Ramos (cell line): ENCODE data around the gene STX18.
"Not testable (repeated sequence)": the region's sequence is repeated elsewhere in the genome, so short reads cannot be mapped to it uniquely, and the experiment has no call there.

Source experiments
- in situ Hi-C: fragments of 300-500 bp; cut with MboI; formaldehyde crosslinking; loops from one replicate; pipeline ENCODE4 v1.14.3; 2022; ENCODE audit warnings: low sequenced_read_pairs; ENCODE audit not compliant: unreplicated experiment

STX18 gene

GRCh38 chr4:4541661-4542570 is at the start of gene STX18:
TSS of gene STX18 (minus strand) at chr4:4542048. CDS start at chr4:4541964, 84 bp downstream.
- in situ Hi-C loops: no loop called here

- in situ Hi-C loops: no loop called here
Measured at GRCh38 chr4:4591071-4591470, 49.2 kb upstream of the STX18 start.

- in situ Hi-C loops: no loop called here
Measured at GRCh38 chr4:4590546-4590945, 48.7 kb upstream of the STX18 start.

- in situ Hi-C loops: no loop called here
Measured at GRCh38 chr4:4585012-4585670, 43.3 kb upstream of the STX18 start.

- in situ Hi-C loops: no loop called here
Measured at GRCh38 chr4:4583606-4584005, 41.8 kb upstream of the STX18 start.

- in situ Hi-C loops: no loop called here
Measured at GRCh38 chr4:4582653-4583052, 40.8 kb upstream of the STX18 start.

GRCh38 chr4:4580494-4580893 is 38.6 kb upstream of the STX18 start:
- in situ Hi-C loops: no loop called here

- in situ Hi-C loops: no loop called here
Measured at GRCh38 chr4:4578981-4579380, 37.1 kb upstream of the STX18 start.

- in situ Hi-C loops: no loop called here
Measured at GRCh38 chr4:4577359-4577875, 35.6 kb upstream of the STX18 start.

GRCh38 chr4:4575284-4576211 is 33.7 kb upstream of the STX18 start:
- in situ Hi-C loops: no loop called here

GRCh38 chr4:4574792-4575191 is 32.9 kb upstream of the STX18 start:
- in situ Hi-C loops: no loop called here

- in situ Hi-C loops: no loop called here
Measured at GRCh38 chr4:4574052-4574451, 32.2 kb upstream of the STX18 start.

GRCh38 chr4:4572821-4573220 is 31.0 kb upstream of the STX18 start:
- in situ Hi-C loops: no loop called here

GRCh38 chr4:4569861-4570260 is 28.0 kb upstream of the STX18 start:
- in situ Hi-C loops: not testable (repeated sequence)

GRCh38 chr4:4568806-4569427 is 27.1 kb upstream of the STX18 start:
- in situ Hi-C loops: no loop called here

GRCh38 chr4:4566359-4566758 is 24.5 kb upstream of the STX18 start:
- in situ Hi-C loops: not testable (repeated sequence)

- in situ Hi-C loops: no loop called here
Measured at GRCh38 chr4:4564522-4564921, 22.7 kb upstream of the STX18 start.

- in situ Hi-C loops: no loop called here
Measured at GRCh38 chr4:4560642-4561041, 18.8 kb upstream of the STX18 start.

GRCh38 chr4:4560136-4560535 is 18.3 kb upstream of the STX18 start:
- in situ Hi-C loops: no loop called here

GRCh38 chr4:4559596-4559995 is 17.7 kb upstream of the STX18 start:
- in situ Hi-C loops: no loop called here
